Pancreas (tissue), 10 donors: Measurements from ENCODE around the gene HDAC5. TPM values are rescaled to one million over a fixed set of nuclear protein-coding genes. Genes with fewer than 3 reads are reported as not detected.

Experiments used
- ATAC-seq, 4 donors: fragments of 200-7000 bp; cut with Tn5 transposase; one replicate each; pipeline versions ENCODE4 v1.8.0 to v1.9.1; 2020; ENCODE audit warnings: mild to moderate bottlenecking in 4 of 4, moderate library complexity in 4 of 4
- DNase-seq, 6 donors: peaks; one replicate each; pipeline ENCODE4 v3.0.0-alpha.2; 2020
- FAIRE-seq: peaks from 2 replicates; lab custom pipeline; 2012; peaks lifted over from hg19 to GRCh38; lab: Jason Lieb, UNC
- H3K27ac ChIP-seq, 4 donors: fragments of 200-600 bp; sonication (generic); 1 replicate in 3 of 4; 2 replicates in 1 of 4; pipeline versions ENCODE4 v1.5.0 to v1.8.0; 2020
- H3K27me3 ChIP-seq, 4 donors: fragments of 200-600 bp; one replicate each; pipeline ENCODE4 v1.8.0; 2021
- H3K36me3 ChIP-seq, 3 donors: fragments of 200-600 bp; sonication (generic) in 1 of 3; one replicate each; pipeline versions ENCODE4 v1.5.0 to v1.8.0; 2020 to 2021
- H3K4me1 ChIP-seq, 3 donors: fragments of 200-600 bp; one replicate each; pipeline ENCODE4 v1.8.0; 2021
- H3K4me3 ChIP-seq, 4 donors: fragments of 200-600 bp; sonication (generic) in 2 of 4; one replicate each; pipeline versions ENCODE4 v1.5.0 to v1.8.0; 2020 to 2021
- H3K9me3 ChIP-seq, 4 donors: fragments of 200-600 bp; one replicate each; pipeline ENCODE4 v1.8.0; 2021
- WGBS, 2 donors: extraction: QIAGEN DNeasy Blood & Tissue Kit; methylation state at CpG; one replicate each; pipeline ENCODE4 v1.1.7; 2013; 5-methylcytosine and 5-hydroxymethylcytosine counted together
- intact Hi-C, 3 donors: fragments of 100-400 bp; cut with DNase I; formaldehyde crosslinking; loops; one replicate each; pipeline versions ENCODE4 v1.11.1 to v1.14.2; 2022
- polyA plus RNA-seq, 2 donors: library from polyadenylated mRNA; stranded (reverse); fragments of 200-250 nt; gene quantifications; one replicate each; pipeline ENCODE4 v1.2.3, GENCODE V29; 2013
- total RNA-seq, 6 donors: library from RNA; stranded (reverse); fragmentation: NEBNext Ultra II Directional in 4 of 6; extraction: Animal tissue kit (Norgen Biotek cat#: 25700) in 4 of 6; gene quantifications; one replicate each; pipeline versions ENCODE4 v1.2.1 to v1.2.4, GENCODE V29; 2021 to 2023
- TF ChIP-seq, protein P1 (sequence below), 4 donors: fragments of 200-600 bp; sonication (generic) in 3 of 4; IDR thresholded peaks; one replicate each; pipeline versions ENCODE4 v1.5.0 to v1.8.0; 2021; ENCODE audit warnings: antibody characterized with exemption in 4 of 4
- donor health status: healthy with polysubstance abuse.
- donor health status: DM: no; HTN: no; CAD: no; lungs with moderate emphysema.
- donor health status: DM: no; HTN: no; CAD: no.
- donor health status: control.
- donor health status: control.
- donor health status: Bipolar disorder and iron deficiency.
- donor health status: DM: yes; HTN: yes; CAD: no.
- donor health status: DM: no; HTN: no; CAD: no.
- donor health status: DM: no; HTN: no; CAD: no.
- donor health status: DM: yes; HTN: yes; CAD: no.

HDAC5 gene
- total and polyA plus RNA-seq, 8 donors: 10.9 to 38.1 (median 18.2) TPM

DNA sequence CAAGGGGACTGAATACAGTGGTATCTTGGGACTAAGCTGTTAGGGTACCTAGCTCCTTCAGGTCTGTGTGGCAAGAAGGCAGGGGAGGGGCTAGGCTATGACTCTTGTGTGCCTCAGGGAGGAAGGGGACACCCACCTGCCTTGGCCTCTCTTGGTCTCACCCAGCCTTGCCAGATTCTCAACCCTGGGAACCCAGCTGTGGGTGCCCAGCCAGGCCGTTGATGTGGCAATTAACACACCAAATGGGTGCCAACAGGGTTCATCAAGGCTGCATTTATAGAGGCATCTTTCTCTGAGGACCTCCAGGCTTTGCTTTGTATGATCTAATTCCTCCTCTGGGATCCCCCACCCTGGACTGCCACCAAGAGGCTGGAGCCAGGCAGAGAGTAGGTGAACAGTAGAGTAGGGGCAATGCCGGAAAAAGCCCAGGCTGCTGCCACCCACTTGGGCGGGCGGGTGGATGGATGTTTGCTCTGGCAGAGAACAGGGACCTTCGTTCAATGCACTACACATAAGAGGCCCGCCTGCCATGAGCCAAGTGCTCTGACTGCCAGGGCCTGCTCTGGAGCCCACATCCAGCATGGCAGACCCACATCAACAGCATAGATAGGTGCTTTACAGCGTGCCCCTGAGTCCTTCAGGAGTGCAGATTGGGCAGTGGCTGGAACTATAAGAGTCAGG lies 43.9 kb upstream of the HDAC5 start:
- Histone ChIP-seq H3K4me3 (no peak overlapping the region), H3K27ac (no peak overlapping the region), H3K4me1 (peaks cover 0 to 6% (median 5%) of the 10 kb centered on the region in 3 donors), H3K27me3 (no peaks in the 10 kb centered on the region), H3K36me3 (no peaks in the 10 kb centered on the region), H3K9me3 (no peaks in the 10 kb centered on the region)
- TF ChIP-seq, protein P1, sequence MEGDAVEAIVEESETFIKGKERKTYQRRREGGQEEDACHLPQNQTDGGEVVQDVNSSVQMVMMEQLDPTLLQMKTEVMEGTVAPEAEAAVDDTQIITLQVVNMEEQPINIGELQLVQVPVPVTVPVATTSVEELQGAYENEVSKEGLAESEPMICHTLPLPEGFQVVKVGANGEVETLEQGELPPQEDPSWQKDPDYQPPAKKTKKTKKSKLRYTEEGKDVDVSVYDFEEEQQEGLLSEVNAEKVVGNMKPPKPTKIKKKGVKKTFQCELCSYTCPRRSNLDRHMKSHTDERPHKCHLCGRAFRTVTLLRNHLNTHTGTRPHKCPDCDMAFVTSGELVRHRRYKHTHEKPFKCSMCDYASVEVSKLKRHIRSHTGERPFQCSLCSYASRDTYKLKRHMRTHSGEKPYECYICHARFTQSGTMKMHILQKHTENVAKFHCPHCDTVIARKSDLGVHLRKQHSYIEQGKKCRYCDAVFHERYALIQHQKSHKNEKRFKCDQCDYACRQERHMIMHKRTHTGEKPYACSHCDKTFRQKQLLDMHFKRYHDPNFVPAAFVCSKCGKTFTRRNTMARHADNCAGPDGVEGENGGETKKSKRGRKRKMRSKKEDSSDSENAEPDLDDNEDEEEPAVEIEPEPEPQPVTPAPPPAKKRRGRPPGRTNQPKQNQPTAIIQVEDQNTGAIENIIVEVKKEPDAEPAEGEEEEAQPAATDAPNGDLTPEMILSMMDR (IDR thresholded peaks at IDR 0.05): no peak
- 70 to 88% methylated on average over 7 of the region's 7 CpGs for WGBS, 2 donors
- no peak for DNase-seq
- no peak for FAIRE-seq
- ATAC-seq: no peak
- intact Hi-C loops: loop anchor here in 1 of 3 donors (10.0 kb wide), 1 partner anchor 223 kb away; the partner anchor contains the start of gene PPY

DNA sequence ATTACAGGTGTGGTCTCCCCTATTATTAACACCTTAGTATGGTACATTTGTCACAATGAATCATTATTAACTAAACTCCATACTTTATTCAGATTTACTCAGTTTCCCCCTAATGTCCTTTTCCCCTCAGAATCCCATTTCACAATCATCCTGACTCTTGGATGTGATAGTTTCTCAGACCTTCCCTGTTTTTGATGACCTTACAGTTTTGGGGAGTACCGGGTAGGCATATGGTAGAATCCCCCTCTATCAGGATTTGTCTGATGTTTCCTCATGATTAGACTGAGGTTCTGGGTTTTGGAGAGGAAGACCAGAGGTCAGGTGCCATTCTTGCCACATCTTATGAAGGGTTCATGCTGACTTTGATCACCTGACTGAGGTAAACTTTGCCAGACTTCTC lies 41.0 kb upstream of the HDAC5 start:
- no peaks in the 10 kb centered on the region for H3K27me3 ChIP-seq
- no peak for FAIRE-seq
- no peak for ATAC-seq
- no peak for DNase-seq
- no peaks in the 10 kb centered on the region for H3K9me3 ChIP-seq
- 94 to 97% methylated on average over 1 of the region's 1 CpG for WGBS, 2 donors
- no peak overlapping the region for H3K4me3 ChIP-seq
- H3K27ac ChIP-seq: no peak overlapping the region
- intact Hi-C loops: loop anchor here in 1 of 3 donors (10.0 kb wide), 1 partner anchor 220 kb away; the partner anchor contains the start of gene PPY
- H3K36me3 ChIP-seq: no peaks in the 10 kb centered on the region
- TF ChIP-seq, protein P1 (IDR thresholded peaks at IDR 0.05): no peak
- H3K4me1 ChIP-seq: no peaks in the 10 kb centered on the region

DNA sequence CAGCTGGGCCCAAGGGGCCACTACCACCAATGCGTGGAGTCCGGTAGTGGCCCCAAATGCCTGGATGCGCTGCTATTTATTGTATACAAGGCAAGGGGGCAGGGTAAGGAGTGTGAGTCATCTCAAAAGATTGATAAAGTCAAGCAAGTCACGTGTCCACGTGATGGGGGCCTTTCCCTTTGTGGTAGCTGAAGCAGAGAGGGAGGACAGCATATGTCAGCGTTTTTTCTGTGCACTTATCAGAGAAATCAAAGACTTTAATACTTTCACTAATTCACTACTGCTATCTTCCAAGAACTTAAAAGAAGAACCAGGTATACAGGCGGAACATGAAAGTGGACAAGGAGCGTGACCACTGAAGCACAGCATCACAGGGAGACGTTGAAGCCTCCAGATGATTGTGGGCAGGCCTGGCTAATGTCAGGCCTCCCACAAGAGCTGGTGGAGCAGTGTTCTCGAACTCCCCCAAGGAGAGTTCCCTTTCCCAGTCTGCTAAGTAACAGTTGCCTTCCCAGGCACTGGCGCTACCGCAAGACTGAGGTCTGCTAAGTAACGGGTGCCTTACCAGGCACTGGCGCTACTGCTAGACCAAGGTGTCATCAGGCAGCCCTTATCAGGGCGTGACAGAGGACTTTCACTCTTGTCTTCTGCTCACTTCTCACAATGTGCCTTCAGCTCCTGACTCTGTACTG lies 36.2 kb upstream of the HDAC5 start:
- 86 to 89% methylated on average over 15 of the region's 15 CpGs for WGBS, 2 donors
- no peak overlapping the region for H3K4me3 ChIP-seq
- DNase-seq (no peak), ATAC-seq (no peak), FAIRE-seq (no peak)
- TF ChIP-seq, protein P1 (IDR thresholded peaks at IDR 0.05): no peak
- no peaks in the 10 kb centered on the region for H3K36me3 ChIP-seq
- H3K27ac ChIP-seq: no peak overlapping the region
- H3K4me1 ChIP-seq: no peaks in the 10 kb centered on the region
- no peaks in the 10 kb centered on the region for H3K9me3 ChIP-seq
- intact Hi-C loops: loop anchor here in 1 of 3 donors (10.0 kb wide), 1 partner anchor 215 kb away; the partner anchor contains the start of gene PPY
- H3K27me3 ChIP-seq: no peaks in the 10 kb centered on the region

DNA sequence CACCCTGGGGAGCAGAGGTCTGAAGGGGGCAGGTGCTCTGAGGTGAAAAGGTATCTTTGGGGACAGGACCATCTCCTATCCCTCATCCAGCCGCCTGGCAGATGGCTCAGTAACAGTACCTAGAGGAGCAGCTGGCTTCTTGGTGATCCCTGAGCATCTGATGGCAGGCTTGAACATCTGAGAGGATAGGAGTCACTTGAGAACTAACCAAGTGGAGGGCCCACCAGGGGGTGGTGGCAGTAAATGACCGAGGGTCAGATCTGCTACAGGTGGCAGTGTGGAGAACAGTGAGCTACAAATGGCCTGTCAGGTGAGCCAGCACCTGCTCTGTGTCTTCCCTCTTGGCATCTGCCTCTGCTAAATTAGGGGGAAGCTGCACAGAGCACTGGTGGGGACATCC lies 32.0 kb upstream of the HDAC5 start:
- no peak for ATAC-seq
- Histone ChIP-seq H3K27me3 (no peaks in the 10 kb centered on the region), H3K4me1 (no peaks in the 10 kb centered on the region), H3K9me3 (no peaks in the 10 kb centered on the region), H3K27ac (no peak overlapping the region), H3K36me3 (no peaks in the 10 kb centered on the region), H3K4me3 (no peak overlapping the region)
- no peak for FAIRE-seq
- no peak for DNase-seq
- intact Hi-C loops: no loop called here
- TF ChIP-seq, protein P1 (IDR thresholded peaks at IDR 0.05): no peak
- WGBS, 2 donors: 78 to 97% methylated on average over 2 of the region's 2 CpGs
